Smooth muscle cell (in vitro differentiated cells): ENCODE measurements around the gene TCF7L2. TPM values are rescaled to one million over a fixed set of nuclear protein-coding genes. Genes with fewer than 3 reads are reported as not detected.
A peak's percentile ranks its signal among the peaks of the same experiment; 100 is the strongest.

ENCODE experiments used
- DNase-seq: peaks from one replicate; lab custom pipeline; 2025; ENCODE audit not compliant: unreplicated experiment; lab: John Stamatoyannopoulos, UW
- H2AFZ ChIP-seq: fragments of 200-600 bp; sonication (generic); 2 replicates; pipeline ENCODE4 v1.6.0; 2016; ENCODE audit warnings: antibody characterized with exemption, low read depth, mild to moderate bottlenecking
- H3F3A ChIP-seq: fragments of 200-600 bp; sonication (generic); 2 replicates; pipeline ENCODE4 v1.6.0; 2017; ENCODE audit warnings: antibody characterized with exemption, low read depth
- H3K27ac ChIP-seq: fragments of 200-600 bp; sonication (generic); 2 replicates; pipeline ENCODE4 v1.5.1; 2016; ENCODE audit warnings: low read depth, mild to moderate bottlenecking
- H3K27me3 ChIP-seq: fragments of 200-600 bp; sonication (generic); 2 replicates; pipeline ENCODE4 v1.6.1; 2016; ENCODE audit warnings: low read depth, mild to moderate bottlenecking
- H3K36me3 ChIP-seq: fragments of 200-600 bp; sonication (generic); 2 replicates; pipeline ENCODE4 v1.5.1; 2016; ENCODE audit warnings: low read depth
- H3K4me1 ChIP-seq: fragments of 200-600 bp; sonication (generic); 2 replicates; pipeline ENCODE4 v1.5.1; 2016; ENCODE audit warnings: low read depth
- H3K4me2 ChIP-seq: fragments of 200-600 bp; sonication (generic); 2 replicates; pipeline ENCODE4 v1.6.0; 2016; ENCODE audit warnings: mild to moderate bottlenecking
- H3K4me3 ChIP-seq: fragments of 200-600 bp; sonication (generic); 2 replicates; pipeline ENCODE4 v1.5.1; 2016; ENCODE audit warnings: mild to moderate bottlenecking
- H3K79me2 ChIP-seq: fragments of 200-600 bp; sonication (generic); 2 replicates; pipeline ENCODE4 v1.6.0; 2016; ENCODE audit warnings: low read depth, mild to moderate bottlenecking
- H3K9ac ChIP-seq: fragments of 200-600 bp; sonication (generic); 2 replicates; pipeline ENCODE4 v1.6.0; 2016; ENCODE audit warnings: low read depth
- H3K9me3 ChIP-seq: fragments of 200-600 bp; sonication (generic); replicated peaks from 2 replicates; pipeline ENCODE4 v1.5.1; 2016; ENCODE audit warnings: low read depth
- H4K20me1 ChIP-seq: fragments of 200-600 bp; sonication (generic); 2 replicates; pipeline ENCODE4 v1.6.0; 2016; ENCODE audit warnings: low read depth
- CTCF ChIP-seq: fragments of 200-600 bp; sonication (generic); IDR thresholded peaks from 2 replicates; pipeline ENCODE4 v1.5.1; 2017; ENCODE audit warnings: borderline replicate concordance, mild to moderate bottlenecking, antibody characterized with exemption; ENCODE audit not compliant: insufficient read depth, poor library complexity, severe bottlenecking
- WGBS: methylation state at CpG from one replicate; pipeline ENCODE4 v1.1.7; 2016; ENCODE audit warnings: low lambda C conversion rate; 5-methylcytosine and 5-hydroxymethylcytosine counted together
- polyA plus RNA-seq: library from polyadenylated mRNA; unstranded; fragments of >200 nt; fragmentation: Nextera tagmentation; extraction: Ambion mirVana; gene quantifications from 2 replicates; pipeline ENCODE4 v1.2.1, GENCODE V29; 2016
- total RNA-seq: library from RNA; depleted of rRNA; stranded (reverse); fragments of >200 nt; gene quantifications from 2 replicates; pipeline ENCODE4 v1.2.3, GENCODE V29; 2014

Gene TCF7L2
- total and polyA plus RNA-seq, 2 experiments from 2014 or later: 14.6 to 17.7 TPM

- WGBS: 42% methylated on average over 14 of the region's 14 CpGs
- DNase-seq: no peak
These were observed 219.9 kb downstream of the TCF7L2 start for GRCh38 chr10:113169853-113170460.

DNA sequence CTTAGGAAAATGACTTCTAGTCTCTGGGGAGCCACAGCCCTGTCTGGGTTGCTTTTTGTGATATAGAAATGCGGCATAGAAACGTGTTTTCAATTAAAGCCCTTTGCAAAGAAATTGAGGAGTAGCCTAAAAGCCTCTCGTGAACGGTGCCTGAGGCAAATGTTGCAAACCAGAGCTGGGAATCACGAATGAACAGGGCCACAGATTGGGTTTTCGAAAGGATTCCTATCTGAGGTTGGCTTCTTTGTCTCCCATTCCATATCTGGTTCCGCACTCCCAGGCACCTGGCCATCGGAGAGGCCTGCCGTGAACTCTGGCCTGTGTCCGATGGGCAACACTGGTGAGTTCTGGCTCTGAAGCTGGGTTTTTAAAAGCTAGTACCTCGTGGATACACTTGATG lies 221.6 kb downstream of the TCF7L2 start:
- Histone ChIP-seq H3K9me3 (no peaks in the 10 kb centered on the region), H3K4me3 (no peak overlapping the region), H3K4me2 (no peak overlapping the region), H3K27ac (no peak overlapping the region), H2AFZ (no peak overlapping the region), H3K36me3 (no peaks in the 10 kb centered on the region), H3K79me2 (no peaks in the 10 kb centered on the region), H4K20me1 (no peaks in the 10 kb centered on the region), H3F3A (peaks cover 11% of the 10 kb centered on the region), H3K4me1 (peaks cover 11% of the 10 kb centered on the region), H3K27me3 (no peaks in the 10 kb centered on the region), H3K9ac (no peak overlapping the region)
- no peak for DNase-seq
- 73% methylated on average over 11 of the region's 11 CpGs for WGBS
- TF ChIP-seq CTCF: no peak

More at GRCh38 chr10:113169853-113170460, 219.9 kb downstream of the TCF7L2 start:
- Histone ChIP-seq H3K27me3 (no peaks in the 10 kb centered on the region), H3K9me3 (no peaks in the 10 kb centered on the region), H3K9ac (no peak overlapping the region), H3K4me1 (peaks cover 15% of the 10 kb centered on the region), H3K27ac (peak overlapping the region; percentile 55), H2AFZ (no peak overlapping the region), H3K4me3 (no peak overlapping the region), H3K36me3 (no peaks in the 10 kb centered on the region), H3F3A (peaks cover 11% of the 10 kb centered on the region), H3K79me2 (no peaks in the 10 kb centered on the region), H3K4me2 (peak overlapping the region; percentile 32), H4K20me1 (no peaks in the 10 kb centered on the region)
- no peak for TF ChIP-seq CTCF

DNA sequence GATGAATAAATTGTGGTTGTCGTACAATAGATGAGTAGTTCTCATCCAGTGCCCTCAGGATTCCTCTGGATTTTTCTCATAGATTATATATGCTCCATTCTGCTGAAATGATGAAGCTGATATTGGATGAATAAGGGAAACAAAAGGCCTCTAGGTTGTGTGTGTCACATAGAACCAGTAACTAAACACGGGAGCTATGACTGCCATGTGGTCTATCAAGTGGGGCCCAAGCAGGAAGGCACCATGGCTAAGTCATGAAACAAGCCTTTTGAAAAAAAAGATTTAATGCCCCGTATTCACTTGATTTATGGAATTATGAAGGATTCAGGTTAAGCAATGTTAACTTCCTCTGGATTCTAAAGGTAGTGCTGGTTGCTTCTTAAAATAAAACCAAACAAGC lies 225.1 kb downstream of the TCF7L2 start:
- H3K27me3 ChIP-seq: no peaks in the 10 kb centered on the region
- no peaks in the 10 kb centered on the region for H3K9me3 ChIP-seq
- no peak overlapping the region for H3K4me3 ChIP-seq
- H3K4me2 ChIP-seq: no peak overlapping the region
- H3F3A ChIP-seq: peaks cover 4% of the 10 kb centered on the region
- H3K79me2 ChIP-seq: no peaks in the 10 kb centered on the region
- no peaks in the 10 kb centered on the region for H3K36me3 ChIP-seq
- no peak for DNase-seq
- H3K27ac ChIP-seq: no peak overlapping the region
- WGBS: 95% methylated on average over 3 of the region's 3 CpGs
- TF ChIP-seq CTCF: no peak
- H3K4me1 ChIP-seq: peaks cover 8% of the 10 kb centered on the region
- H3K9ac ChIP-seq: no peak overlapping the region
- no peaks in the 10 kb centered on the region for H4K20me1 ChIP-seq
- no peak overlapping the region for H2AFZ ChIP-seq
